ENCODE measurements around the gene ALDH1B1. TPM values are rescaled to one million over a fixed set of nuclear protein-coding genes. Genes with fewer than 3 reads are reported as not detected.
A peak's percentile ranks its signal among the peaks of the same experiment; 100 is the strongest.

ALDH1B1 gene
- polyA plus RNA-seq, 2 donors: 2.9 to 12.3 TPM

DNA sequence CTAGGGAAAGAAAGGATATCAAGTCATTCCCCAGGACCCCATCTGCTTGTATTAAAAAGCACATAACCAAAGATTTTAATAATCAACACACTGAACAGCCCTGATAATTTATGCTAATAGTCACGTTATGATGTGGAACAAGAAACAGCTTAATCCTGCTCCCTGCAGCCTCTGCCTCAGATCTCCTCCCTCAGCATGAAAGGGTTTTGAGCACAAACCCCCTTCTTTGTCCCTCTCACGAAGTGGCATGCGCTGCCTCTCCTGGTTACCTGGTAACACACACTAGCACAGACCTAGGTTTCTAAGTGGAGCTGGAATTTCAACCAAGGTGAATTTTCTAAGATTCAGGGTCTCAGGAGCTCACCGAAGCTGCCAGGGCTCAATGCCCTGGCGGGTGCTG lies 26.7 kb downstream of the ALDH1B1 start:
- Histone ChIP-seq H3K9me3 (ENCODE audit: control insufficient read depth in 2 of 2, insufficient read depth in 1 of 2, low read depth in 1 of 2, low read length in 1 of 2) (peaks cover 0 to 2% of the 10 kb centered on the region in 2 donors), H3K27me3 (ENCODE audit: control insufficient read depth in 1 of 2, insufficient read depth in 2 of 2, low read length in 2 of 2) (no peaks in the 10 kb centered on the region), H3K36me3 (ENCODE audit: control insufficient read depth in 2 of 2, insufficient read depth in 2 of 2, low read length in 1 of 2) (no peaks in the 10 kb centered on the region), H3K4me1 (ENCODE audit: control insufficient read depth in 2 of 2, insufficient read depth in 2 of 2, low read length in 1 of 2) (peaks cover 0 to 4% of the 10 kb centered on the region in 2 donors), H3K4me3 (ENCODE audit: low read depth in 1 of 2, low read length in 2 of 2) (no peak overlapping the region), H3K27ac (ENCODE audit: low read depth in 2 of 2, low read length in 1 of 2) (no peak overlapping the region)
- WGBS, 2 donors: 67 to 71% methylated on average over 5 of the region's 5 CpGs

- Histone ChIP-seq H3K4me3 (ENCODE audit: low read depth in 1 of 2, low read length in 2 of 2) (no peak overlapping the region), H3K27me3 (ENCODE audit: control insufficient read depth in 1 of 2, insufficient read depth in 2 of 2, low read length in 2 of 2) (peaks cover 0 to 3% of the 10 kb centered on the region in 2 donors), H3K27ac (ENCODE audit: low read depth in 2 of 2, low read length in 1 of 2) (no peak overlapping the region), H3K36me3 (ENCODE audit: control insufficient read depth in 2 of 2, insufficient read depth in 2 of 2, low read length in 1 of 2) (no peaks in the 10 kb centered on the region), H3K4me1 (ENCODE audit: control insufficient read depth in 2 of 2, insufficient read depth in 2 of 2, low read length in 1 of 2) (peaks cover 0 to 4% of the 10 kb centered on the region in 2 donors), H3K9me3 (ENCODE audit: control insufficient read depth in 2 of 2, insufficient read depth in 1 of 2, low read depth in 1 of 2, low read length in 1 of 2) (peaks cover 0 to 4% of the 10 kb centered on the region in 2 donors)
- 61 to 64% methylated on average over 9 of the region's 9 CpGs for WGBS, 2 donors
These were observed 29.2 kb downstream of the ALDH1B1 start for GRCh38 chr9:38421498-38422211.

GRCh38 chr9:38422555-38423260 lies 30.2 kb downstream of the ALDH1B1 start:
- H3K4me3 ChIP-seq (ENCODE audit: low read depth in 1 of 2, low read length in 2 of 2): no peak overlapping the region
- H3K27ac ChIP-seq (ENCODE audit: low read depth in 2 of 2, low read length in 1 of 2): no peak overlapping the region
- H3K9me3 ChIP-seq (ENCODE audit: control insufficient read depth in 2 of 2, insufficient read depth in 1 of 2, low read depth in 1 of 2, low read length in 1 of 2): peaks cover 0 to 4% of the 10 kb centered on the region in 2 donors
- no peaks in the 10 kb centered on the region for H3K36me3 ChIP-seq (ENCODE audit: control insufficient read depth in 2 of 2, insufficient read depth in 2 of 2, low read length in 1 of 2)
- 77 to 83% methylated on average over 7 of the region's 7 CpGs for WGBS, 2 donors
- H3K4me1 ChIP-seq (ENCODE audit: control insufficient read depth in 2 of 2, insufficient read depth in 2 of 2, low read length in 1 of 2): peaks cover 0 to 4% of the 10 kb centered on the region in 2 donors
- peaks cover 0 to 3% of the 10 kb centered on the region in 2 donors for H3K27me3 ChIP-seq (ENCODE audit: control insufficient read depth in 1 of 2, insufficient read depth in 2 of 2, low read length in 2 of 2)

DNA sequence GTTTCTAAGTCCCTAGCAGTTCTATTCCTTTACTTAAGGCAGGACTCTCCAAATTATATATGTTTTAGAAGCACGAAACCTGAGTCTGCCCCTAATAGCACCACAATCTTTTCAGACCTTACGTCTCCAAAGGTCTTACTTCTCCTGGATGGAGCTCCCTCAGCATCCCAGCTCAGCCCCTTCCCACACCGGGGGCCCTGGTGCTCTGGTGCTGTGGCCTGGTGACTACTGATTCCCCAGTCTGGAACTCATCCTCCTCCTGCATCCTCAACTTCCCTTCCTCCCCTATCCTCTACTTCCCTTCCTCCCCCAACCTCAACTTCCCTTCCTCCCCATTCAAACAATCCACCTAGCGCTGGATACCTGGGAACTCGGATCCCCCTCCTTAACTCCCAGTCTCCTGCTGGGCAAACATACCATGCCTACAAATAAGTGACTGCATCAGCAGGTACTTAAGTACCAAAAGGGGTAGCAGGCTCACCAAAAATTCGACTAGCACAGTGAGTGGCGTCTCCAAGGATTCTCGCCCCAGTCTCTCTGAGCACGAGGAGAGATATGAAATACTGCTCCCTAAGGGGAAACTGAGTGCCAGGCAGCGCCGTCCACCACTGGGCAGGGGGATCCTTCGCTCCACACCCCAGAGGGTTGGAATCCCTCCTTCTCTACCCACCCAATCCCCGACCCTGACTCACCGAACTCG lies 30.9 kb downstream of the ALDH1B1 start:
- peaks cover 0 to 3% of the 10 kb centered on the region in 2 donors for H3K27me3 ChIP-seq (ENCODE audit: control insufficient read depth in 1 of 2, insufficient read depth in 2 of 2, low read length in 2 of 2)
- peaks cover 0 to 4% of the 10 kb centered on the region in 2 donors for H3K9me3 ChIP-seq (ENCODE audit: control insufficient read depth in 2 of 2, insufficient read depth in 1 of 2, low read depth in 1 of 2, low read length in 1 of 2)
- peak overlapping the region; percentile 42 to 56 for H3K4me3 ChIP-seq (ENCODE audit: low read depth in 1 of 2, low read length in 2 of 2)
- H3K36me3 ChIP-seq (ENCODE audit: control insufficient read depth in 2 of 2, insufficient read depth in 2 of 2, low read length in 1 of 2): no peaks in the 10 kb centered on the region
- WGBS, 2 donors: 39 to 42% methylated on average over 15 of the region's 15 CpGs
- H3K27ac ChIP-seq (ENCODE audit: low read depth in 2 of 2, low read length in 1 of 2): no peak overlapping the region
- H3K4me1 ChIP-seq (ENCODE audit: control insufficient read depth in 2 of 2, insufficient read depth in 2 of 2, low read length in 1 of 2): peaks cover 0 to 4% of the 10 kb centered on the region in 2 donors

GRCh38 chr9:38423973-38424843 lies 31.7 kb downstream of the ALDH1B1 start, which contains the start of gene IGFBPL1:
Gene IGFBPL1 (minus strand): TSS chr9:38424454. CDS start chr9:38424424, 30 bp downstream.
- Histone ChIP-seq H3K36me3 (ENCODE audit: control insufficient read depth in 2 of 2, insufficient read depth in 2 of 2, low read length in 1 of 2) (no peaks in the 10 kb centered on the region), H3K4me3 (ENCODE audit: low read depth in 1 of 2, low read length in 2 of 2) (peak within 1 kb of the TSS; percentile 42 to 56), H3K27ac (ENCODE audit: low read depth in 2 of 2, low read length in 1 of 2) (no peak within 1 kb of the TSS), H3K4me1 (ENCODE audit: control insufficient read depth in 2 of 2, insufficient read depth in 2 of 2, low read length in 1 of 2) (peaks cover 0 to 4% of the 10 kb centered on the region in 2 donors), H3K27me3 (ENCODE audit: control insufficient read depth in 1 of 2, insufficient read depth in 2 of 2, low read length in 2 of 2) (peaks cover 0 to 3% of the 10 kb centered on the region in 2 donors), H3K9me3 (ENCODE audit: control insufficient read depth in 2 of 2, insufficient read depth in 1 of 2, low read depth in 1 of 2, low read length in 1 of 2) (peaks cover 0 to 2% of the 10 kb centered on the region in 2 donors)
- 2% methylated on average over 61 to 115 of the region's 115 CpGs for WGBS, 2 donors

- Histone ChIP-seq H3K9me3 (ENCODE audit: control insufficient read depth in 2 of 2, insufficient read depth in 1 of 2, low read depth in 1 of 2, low read length in 1 of 2) (peaks cover 0 to 2% of the 10 kb centered on the region in 2 donors), H3K27ac (ENCODE audit: low read depth in 2 of 2, low read length in 1 of 2) (no peak overlapping the region), H3K36me3 (ENCODE audit: control insufficient read depth in 2 of 2, insufficient read depth in 2 of 2, low read length in 1 of 2) (no peaks in the 10 kb centered on the region), H3K27me3 (ENCODE audit: control insufficient read depth in 1 of 2, insufficient read depth in 2 of 2, low read length in 2 of 2) (peaks cover 0 to 3% of the 10 kb centered on the region in 2 donors), H3K4me1 (ENCODE audit: control insufficient read depth in 2 of 2, insufficient read depth in 2 of 2, low read length in 1 of 2) (peaks cover 0 to 4% of the 10 kb centered on the region in 2 donors), H3K4me3 (ENCODE audit: low read depth in 1 of 2, low read length in 2 of 2) (no peak overlapping the region)
- 72 to 77% methylated on average over 4 of the region's 4 CpGs for WGBS, 2 donors
These were observed 32.4 kb downstream of the ALDH1B1 start for GRCh38 chr9:38424918-38425317.

- Histone ChIP-seq H3K36me3 (ENCODE audit: control insufficient read depth in 2 of 2, insufficient read depth in 2 of 2, low read length in 1 of 2) (no peaks in the 10 kb centered on the region), H3K27me3 (ENCODE audit: control insufficient read depth in 1 of 2, insufficient read depth in 2 of 2, low read length in 2 of 2) (peaks cover 0 to 3% of the 10 kb centered on the region in 2 donors), H3K4me1 (ENCODE audit: control insufficient read depth in 2 of 2, insufficient read depth in 2 of 2, low read length in 1 of 2) (peaks cover 0 to 4% of the 10 kb centered on the region in 2 donors), H3K9me3 (ENCODE audit: control insufficient read depth in 2 of 2, insufficient read depth in 1 of 2, low read depth in 1 of 2, low read length in 1 of 2) (peaks cover 0 to 2% of the 10 kb centered on the region in 2 donors), H3K27ac (ENCODE audit: low read depth in 2 of 2, low read length in 1 of 2) (no peak overlapping the region), H3K4me3 (ENCODE audit: low read depth in 1 of 2, low read length in 2 of 2) (no peak overlapping the region)
- 89 to 92% methylated on average over 1 of the region's 1 CpG for WGBS, 2 donors
These were observed 35.6 kb downstream of the ALDH1B1 start for GRCh38 chr9:38428062-38428461.

DNA sequence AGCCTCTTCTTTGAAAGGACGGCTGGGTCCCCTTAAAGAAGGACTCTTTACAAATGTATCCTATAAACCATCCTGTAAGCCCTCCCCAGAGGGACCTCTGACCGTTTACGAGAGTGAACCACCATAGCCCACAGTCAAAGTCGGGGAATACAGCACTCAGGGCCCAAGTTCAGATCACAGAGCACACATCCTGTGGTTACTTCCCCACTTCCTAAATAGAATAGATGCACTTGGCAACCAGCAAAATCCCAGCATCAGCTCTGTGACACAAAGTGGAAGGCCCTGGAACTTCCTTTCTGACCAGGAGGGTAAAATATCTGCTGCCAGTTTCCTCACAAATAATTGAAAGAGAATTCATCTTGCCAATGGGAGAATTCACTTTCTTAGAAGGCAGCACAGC lies 38.6 kb downstream of the ALDH1B1 start:
- H3K4me3 ChIP-seq (ENCODE audit: low read depth in 1 of 2, low read length in 2 of 2): no peak overlapping the region
- H3K9me3 ChIP-seq (ENCODE audit: control insufficient read depth in 2 of 2, insufficient read depth in 1 of 2, low read depth in 1 of 2, low read length in 1 of 2): no peaks in the 10 kb centered on the region
- H3K27ac ChIP-seq (ENCODE audit: low read depth in 2 of 2, low read length in 1 of 2): no peak overlapping the region
- no peaks in the 10 kb centered on the region for H3K27me3 ChIP-seq (ENCODE audit: control insufficient read depth in 1 of 2, insufficient read depth in 2 of 2, low read length in 2 of 2)
- no peaks in the 10 kb centered on the region for H3K36me3 ChIP-seq (ENCODE audit: control insufficient read depth in 2 of 2, insufficient read depth in 2 of 2, low read length in 1 of 2)
- H3K4me1 ChIP-seq (ENCODE audit: control insufficient read depth in 2 of 2, insufficient read depth in 2 of 2, low read length in 1 of 2): no peaks in the 10 kb centered on the region
- WGBS, 2 donors: 65 to 71% methylated on average over 4 of the region's 4 CpGs

Data from esophagus (tissue), 2 donors.